ENCODE data around the gene ZC3H18. TPM values are rescaled to one million over a fixed set of nuclear protein-coding genes. Genes with fewer than 3 reads are reported as not detected.

ZC3H18 gene
- total RNA-seq, 1 donor from 2014 or later, result 21.3 TPM

- H3K36me3 ChIP-seq, result peaks cover 52% of the 10 kb centered on the region
- intact Hi-C loops (cut with micrococcal nuclease), result no loop called here
- H3K27me3 ChIP-seq (ENCODE audit: low read depth), result no peaks in the 10 kb centered on the region
- no peak for DNase-seq
- H3K9me3 ChIP-seq (replicated peaks), result no peaks in the 10 kb centered on the region
- no peak overlapping the region for H3K27ac ChIP-seq (replicated peaks)
- peaks cover 14% of the 10 kb centered on the region for H3K4me1 ChIP-seq
- H3K4me3 ChIP-seq, result no peak overlapping the region
- no peak for TF ChIP-seq CTCF (IDR thresholded peaks at IDR 0.05; ENCODE audit: borderline replicate concordance)
Observed at GRCh38 chr16:88588148-88588547, 17.9 kb downstream of the ZC3H18 start.

- TF ChIP-seq CTCF (IDR thresholded peaks at IDR 0.05; ENCODE audit: borderline replicate concordance), result no peak
- intact Hi-C loops (cut with micrococcal nuclease), result no loop called here
- Histone ChIP-seq H3K27ac (replicated peaks) (no peak overlapping the region), H3K4me3 (no peak overlapping the region), H3K27me3 (ENCODE audit: low read depth) (no peaks in the 10 kb centered on the region), H3K36me3 (peaks cover 52% of the 10 kb centered on the region), H3K4me1 (peaks cover 20% of the 10 kb centered on the region), H3K9me3 (replicated peaks) (no peaks in the 10 kb centered on the region)
- DNase-seq, result no peak
Observed at GRCh38 chr16:88588754-88589153, 18.6 kb downstream of the ZC3H18 start.

GRCh38 chr16:88589441-88589840 lies 19.2 kb downstream of the ZC3H18 start:
- no peak overlapping the region for H3K27ac ChIP-seq (replicated peaks)
- peaks cover 21% of the 10 kb centered on the region for H3K4me1 ChIP-seq
- H3K9me3 ChIP-seq (replicated peaks), result no peaks in the 10 kb centered on the region
- intact Hi-C loops (cut with micrococcal nuclease), result no loop called here
- no peaks in the 10 kb centered on the region for H3K27me3 ChIP-seq (ENCODE audit: low read depth)
- no peak overlapping the region for H3K4me3 ChIP-seq
- no peak for DNase-seq
- H3K36me3 ChIP-seq, result peaks cover 52% of the 10 kb centered on the region
- no peak for TF ChIP-seq CTCF (IDR thresholded peaks at IDR 0.05; ENCODE audit: borderline replicate concordance)

- Histone ChIP-seq H3K4me3 (no peak overlapping the region), H3K27me3 (ENCODE audit: low read depth) (no peaks in the 10 kb centered on the region), H3K27ac (replicated peaks) (no peak overlapping the region), H3K36me3 (peaks cover 47% of the 10 kb centered on the region), H3K4me1 (peaks cover 35% of the 10 kb centered on the region), H3K9me3 (replicated peaks) (no peaks in the 10 kb centered on the region)
- intact Hi-C loops (cut with micrococcal nuclease), result no loop called here
- peak; percentile 31 for DNase-seq
- no peak for TF ChIP-seq CTCF (IDR thresholded peaks at IDR 0.05; ENCODE audit: borderline replicate concordance)
Observed at GRCh38 chr16:88591577-88592021, 21.4 kb downstream of the ZC3H18 start.

GRCh38 chr16:88593061-88593460 lies 22.9 kb downstream of the ZC3H18 start:
- Histone ChIP-seq H3K4me3 (no peak overlapping the region), H3K36me3 (peaks cover 32% of the 10 kb centered on the region), H3K4me1 (peaks cover 43% of the 10 kb centered on the region), H3K9me3 (replicated peaks) (no peaks in the 10 kb centered on the region), H3K27ac (replicated peaks) (peak overlapping the region; percentile 72), H3K27me3 (ENCODE audit: low read depth) (no peaks in the 10 kb centered on the region)
- intact Hi-C loops (cut with micrococcal nuclease), result no loop called here
- no peak for TF ChIP-seq CTCF (IDR thresholded peaks at IDR 0.05; ENCODE audit: borderline replicate concordance)
- no peak for DNase-seq

GRCh38 chr16:88593489-88593888 lies 23.3 kb downstream of the ZC3H18 start:
- Histone ChIP-seq H3K9me3 (replicated peaks) (no peaks in the 10 kb centered on the region), H3K27me3 (ENCODE audit: low read depth) (no peaks in the 10 kb centered on the region), H3K36me3 (peaks cover 32% of the 10 kb centered on the region), H3K4me1 (peaks cover 48% of the 10 kb centered on the region), H3K27ac (replicated peaks) (peak overlapping the region; percentile 72), H3K4me3 (no peak overlapping the region)
- TF ChIP-seq CTCF (IDR thresholded peaks at IDR 0.05; ENCODE audit: borderline replicate concordance), result peak; percentile 49
- intact Hi-C loops (cut with micrococcal nuclease), result no loop called here
- peak; percentile 29 for DNase-seq

Data from left ventricle myocardium inferior (tissue), 1 donor.